GM21529 (cell line): ENCODE results near the gene MYNN.
"Not testable (repeated sequence)": the region's sequence is repeated elsewhere in the genome, so short reads cannot be mapped to it uniquely, and the experiment has no call there.

ENCODE experiments used
- ATAC-seq: cut with Tn5 transposase; IDR thresholded peaks from one replicate; pipeline ENCODE4 v1.9.1; 2021; ENCODE audit not compliant: unreplicated experiment

MYNN gene

GRCh38 chr3:169772897-169773816 lies at the start of gene MYNN:
MYNN (plus strand) TSS chr3:169773396; CDS start chr3:169774296, 900 bp downstream.
- peak; percentile 83 for ATAC-seq

DNA sequence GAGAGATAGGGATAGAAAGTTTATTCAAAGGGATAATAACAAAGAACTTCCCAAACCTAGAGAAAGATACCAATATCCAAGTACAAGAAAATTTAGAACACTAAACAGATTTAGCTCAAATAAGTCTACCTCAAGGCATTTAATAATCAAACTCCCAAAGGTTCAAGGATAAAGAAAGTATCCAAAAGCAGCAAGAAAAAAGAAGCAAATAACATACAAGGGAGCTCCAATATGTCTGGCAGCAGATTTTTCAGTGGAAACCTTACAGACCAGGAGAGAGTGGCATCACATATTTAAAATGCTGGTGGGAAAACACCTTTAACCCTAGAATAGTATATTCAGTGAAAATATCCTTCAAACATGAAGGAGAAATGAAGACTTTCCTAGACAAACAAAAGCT lies 41.3 kb upstream of the MYNN start:
- ATAC-seq: not testable (repeated sequence)

DNA sequence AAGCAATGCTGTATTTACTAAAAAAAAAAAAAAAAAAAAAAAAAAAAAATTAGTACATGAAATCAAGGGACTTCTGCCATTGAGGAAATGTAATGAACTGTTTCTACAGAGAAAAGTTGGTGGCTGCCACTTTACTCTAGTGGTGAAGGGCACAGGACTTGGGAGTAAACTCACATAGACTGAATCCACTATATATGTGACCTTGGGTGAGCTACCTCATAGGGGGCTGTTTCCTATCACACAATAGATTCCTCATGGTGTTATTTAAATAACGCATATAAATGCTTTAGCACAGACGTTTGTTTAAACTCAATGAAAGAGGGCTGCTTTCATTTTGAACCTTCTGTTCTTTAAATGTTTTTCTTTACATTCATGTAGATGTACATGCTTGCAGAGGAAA lies 34.1 kb upstream of the MYNN start:
- ATAC-seq: no peak

- no peak for ATAC-seq
Measured at GRCh38 chr3:169744366-169745054, 28.7 kb upstream of the MYNN start.

GRCh38 chr3:169746924-169747323 lies 26.3 kb upstream of the MYNN start:
- no peak for ATAC-seq

GRCh38 chr3:169748670-169749069 lies 24.5 kb upstream of the MYNN start:
- ATAC-seq: no peak

GRCh38 chr3:169750665-169751064 lies 22.5 kb upstream of the MYNN start:
- ATAC-seq: no peak

- ATAC-seq: no peak
Measured at GRCh38 chr3:169751875-169752274, 21.3 kb upstream of the MYNN start.

GRCh38 chr3:169754711-169755110 lies 18.5 kb upstream of the MYNN start:
- no peak for ATAC-seq

DNA sequence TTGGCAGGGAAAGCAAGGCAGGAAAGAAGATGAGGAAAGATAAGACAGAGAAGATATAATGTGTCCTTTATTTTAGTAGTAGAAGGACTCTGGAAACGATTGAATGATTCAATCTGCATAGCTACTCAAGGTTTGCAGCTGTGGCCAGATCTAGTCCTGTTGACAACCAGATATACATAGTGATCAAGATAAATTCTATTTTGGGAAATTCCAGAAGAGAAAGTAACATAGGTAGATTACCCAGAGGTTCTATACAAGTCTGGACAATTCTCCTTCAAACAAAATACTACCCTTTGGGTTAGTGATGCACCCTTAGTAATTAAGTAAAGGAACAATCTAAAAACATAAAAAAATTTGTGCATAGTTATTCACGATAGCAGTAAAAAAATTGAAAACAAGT lies 17.7 kb upstream of the MYNN start:
- no peak for ATAC-seq

DNA sequence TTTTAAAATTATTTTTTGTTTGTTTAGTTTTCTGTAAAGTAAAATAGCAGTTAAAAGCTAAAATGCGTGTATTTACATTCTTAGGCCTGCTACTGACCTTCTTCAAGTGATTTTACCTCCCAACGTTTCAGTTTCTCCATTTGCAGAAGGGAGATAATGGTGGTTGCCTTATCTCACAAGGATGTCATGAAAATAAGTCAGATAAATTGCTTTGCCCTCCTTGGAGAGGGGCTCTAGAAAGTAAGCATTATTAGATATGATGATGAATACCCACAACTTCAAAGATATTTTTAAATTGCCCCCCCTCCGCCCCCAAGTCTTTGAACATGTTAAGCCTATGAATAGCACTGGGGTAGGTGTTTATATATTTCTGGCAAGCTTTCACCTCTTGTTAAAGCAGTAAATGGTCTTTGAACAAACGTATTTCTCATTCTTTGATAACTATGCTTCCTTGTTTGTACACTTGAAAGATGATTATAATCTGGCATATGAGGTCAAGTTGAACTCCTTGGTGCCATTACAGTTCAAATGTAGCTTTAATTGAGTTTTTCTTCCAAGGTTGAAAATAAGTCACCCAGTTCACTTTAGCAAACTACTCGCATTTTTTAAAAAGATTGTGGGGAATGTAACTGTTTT lies 14.7 kb upstream of the MYNN start:
- no peak for ATAC-seq

GRCh38 chr3:169759256-169759655 lies 13.9 kb upstream of the MYNN start:
- peak; percentile 49 for ATAC-seq

DNA sequence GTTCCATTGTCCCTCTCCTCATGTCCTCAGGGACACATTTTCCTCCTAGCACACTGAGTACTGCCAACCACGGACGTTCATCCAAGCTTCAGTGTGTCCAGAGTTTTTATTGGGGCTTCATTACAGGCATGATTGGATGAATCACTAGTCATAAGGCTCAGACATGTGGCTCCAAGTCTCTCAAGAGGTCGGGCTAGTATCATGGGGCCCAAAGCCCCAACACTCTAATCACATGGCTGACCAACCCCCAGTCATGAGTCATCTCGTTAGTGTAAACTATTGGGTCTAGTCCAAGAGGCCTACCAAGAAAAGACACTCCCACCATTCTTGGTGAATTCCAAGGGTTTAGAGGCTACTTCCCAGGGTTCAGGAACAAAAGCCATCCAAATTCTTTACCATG lies 12.7 kb upstream of the MYNN start:
- no peak for ATAC-seq

GRCh38 chr3:169764312-169764881 lies 8.8 kb upstream of the MYNN start:
- peak; percentile 46 for ATAC-seq

DNA sequence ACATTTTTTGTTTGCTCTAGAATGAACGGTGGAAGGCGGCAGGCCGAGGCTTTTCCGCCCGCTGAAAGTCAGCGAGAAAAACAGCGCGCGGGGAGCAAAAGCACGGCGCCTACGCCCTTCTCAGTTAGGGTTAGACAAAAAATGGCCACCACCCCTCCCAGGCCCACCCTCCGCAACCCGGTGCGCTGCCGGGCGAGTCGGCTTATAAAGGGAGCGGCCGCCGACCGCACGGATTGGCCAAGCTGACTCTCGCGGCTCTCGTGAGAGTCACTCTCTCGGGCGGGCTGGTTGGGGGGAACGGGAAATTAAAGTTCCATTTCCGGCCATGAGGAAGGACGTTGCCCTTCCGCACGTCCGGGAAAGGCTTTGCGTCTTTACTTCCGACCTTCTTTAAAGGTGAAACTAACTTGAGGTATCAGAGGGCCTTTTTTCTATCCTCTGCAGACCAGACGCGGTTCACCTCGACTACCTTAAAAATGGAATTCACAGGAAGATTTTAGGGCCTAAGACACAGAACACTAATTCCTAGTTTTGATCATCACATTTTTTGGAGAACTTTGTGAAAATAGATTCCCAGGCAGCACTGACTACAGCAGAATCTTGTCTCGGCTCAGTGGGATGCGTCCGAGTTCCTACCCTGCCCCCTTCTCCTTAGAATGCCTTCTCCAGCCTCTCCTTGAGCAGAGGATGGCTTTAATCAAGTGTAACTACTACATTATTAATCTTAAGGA lies 8.1 kb upstream of the MYNN start, which contains the start of gene TERC:
Gene TERC, minus strand, starts transcription at position 179 of the 731 bp plus-strand sequence.
- peak; percentile 65 for ATAC-seq

DNA sequence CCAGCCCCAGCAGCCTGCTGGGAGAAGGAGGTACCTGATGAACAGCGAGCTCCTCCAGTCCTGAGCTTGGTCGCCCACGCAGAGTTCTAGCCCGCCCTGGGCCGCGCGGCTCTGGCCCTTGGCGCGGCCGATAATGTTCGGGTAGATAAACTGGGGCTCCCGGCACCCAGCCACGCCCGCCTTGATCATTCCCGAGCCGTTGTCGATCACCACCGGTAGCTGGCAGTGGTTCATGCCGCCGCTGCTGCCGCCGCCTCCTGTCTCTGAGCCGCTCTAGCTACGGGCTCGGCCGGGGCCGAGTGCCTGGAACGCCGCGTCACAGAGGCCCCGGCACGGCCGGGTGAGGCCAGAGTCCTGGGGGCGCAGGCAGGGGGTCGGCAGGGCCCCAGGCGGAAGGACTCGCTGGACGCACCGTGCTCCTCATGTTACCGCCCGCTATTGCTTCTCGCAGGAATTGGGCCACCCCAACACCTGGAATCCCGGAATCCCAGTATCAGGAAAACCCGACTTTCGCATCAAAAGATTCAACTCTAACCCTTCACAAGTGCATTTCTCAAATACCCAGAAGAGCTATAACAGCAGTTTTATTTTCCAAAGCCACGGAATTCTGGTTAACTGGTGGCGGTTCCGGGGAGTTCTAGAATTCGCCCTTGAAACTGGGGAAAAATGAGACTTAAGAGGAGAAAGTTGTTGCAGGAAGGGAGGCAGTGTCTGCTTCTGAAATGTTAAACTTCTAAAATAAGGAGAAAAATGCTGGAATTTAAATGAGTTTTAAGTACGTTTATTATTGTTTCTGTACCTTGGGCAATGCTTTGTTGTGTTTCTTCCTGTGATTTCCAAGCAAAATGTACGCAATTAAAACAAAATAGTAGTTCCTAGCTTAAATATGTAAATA lies 3.7 kb upstream of the MYNN start, which contains the start of gene ACTRT3:
Gene ACTRT3, minus strand, starts transcription at position 275 of the 895 bp plus-strand sequence. Its CDS starts 41 bp downstream, at position 234.
- peak; percentile 20 for ATAC-seq

- peak; percentile 8 for ATAC-seq
Measured at GRCh38 chr3:169771497-169772304, 1.5 kb upstream of the MYNN start.

DNA sequence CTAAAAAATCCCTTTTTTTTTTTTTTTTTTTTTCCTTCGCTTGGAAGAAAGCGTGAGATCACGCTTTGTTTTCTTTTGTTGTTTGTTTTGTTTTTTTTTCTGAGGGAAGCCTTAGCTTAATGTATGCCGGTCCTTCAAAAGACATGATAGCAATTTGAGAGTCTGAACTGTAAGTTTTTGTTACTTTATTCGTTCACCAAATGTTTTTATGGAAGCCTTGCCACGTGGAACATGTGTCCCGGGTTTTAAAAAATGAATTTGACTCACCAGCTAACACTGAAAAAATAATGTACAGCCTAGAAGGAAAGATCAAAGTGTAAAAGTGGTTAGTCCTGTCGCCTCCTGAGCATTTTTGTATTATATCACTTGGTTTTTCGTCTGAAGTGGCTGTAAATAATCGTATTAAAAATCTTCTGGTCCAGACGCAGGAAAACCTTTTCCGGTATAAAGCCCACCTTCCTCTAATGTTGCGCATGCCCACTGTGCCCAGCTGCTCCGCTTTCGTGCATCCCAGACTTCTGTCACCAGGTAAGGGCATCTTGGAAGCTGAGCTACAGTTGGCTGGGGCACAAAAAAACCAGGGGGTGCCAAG lies 795 bp upstream of the MYNN start:
- peak; percentile 25 for ATAC-seq
